Vagina (tissue), 2 donors: Measurements from ENCODE around the gene TPD52L2.

ENCODE experiments used
- CTCF ChIP-seq, 3 experiments: fragments of 450-650 bp in 2 of 3; fragments of 200-600 bp in 1 of 3; sonication (generic) in 1 of 3; IDR thresholded peaks; one replicate each; pipeline ENCODE4 v1.5.1; 2017 to 2019; ENCODE audit warnings: antibody characterized with exemption in 3 of 3, mild to moderate bottlenecking in 2 of 3, moderate library complexity in 2 of 3
- POLR2A ChIP-seq, 2 donors: fragments of 450-650 bp; IDR thresholded peaks; one replicate each; pipeline ENCODE4 v1.6.1; 2017; ENCODE audit warnings: antibody characterized with exemption in 2 of 2, mild to moderate bottlenecking in 2 of 2, moderate library complexity in 2 of 2

- TF ChIP-seq POLR2A (IDR thresholded peaks at IDR 0.05) (no peak), CTCF (IDR thresholded peaks at IDR 0.05) (no peak)
Observed at GRCh38 chr20:63855363-63856097, 9.5 kb upstream of the TPD52L2 start.
